ENCODE measurements around the gene SCN2B. TPM values are rescaled to one million over a fixed set of nuclear protein-coding genes. Genes with fewer than 3 reads are reported as not detected.

The SCN2B gene
- total and polyA plus RNA-seq, 2 of the 13 experiments (the other 11 are each of a cell fraction or from before 2014, with no cell fraction given): 0.01 to 0.02 TPM

DNA sequence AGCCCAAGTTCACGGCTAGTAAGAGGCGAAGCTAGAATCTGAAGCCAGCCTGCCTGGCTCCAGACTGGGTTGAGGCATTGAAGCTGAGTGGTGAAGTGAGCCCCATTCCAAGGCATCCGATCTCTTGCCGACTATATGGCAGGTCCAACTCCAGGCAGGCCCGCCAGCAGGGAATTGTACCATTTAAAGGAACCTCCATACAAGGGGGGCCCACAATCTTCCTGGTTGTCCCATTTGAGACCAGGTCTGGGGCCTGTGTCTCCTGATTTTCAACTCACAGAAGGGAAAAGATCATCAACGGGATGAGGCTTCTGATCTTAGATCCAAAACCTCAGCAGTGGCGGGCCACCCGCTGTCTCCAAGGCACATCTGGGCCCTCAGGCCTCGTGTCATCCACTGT is 4.1 kb downstream of the SCN2B start:
- WGBS (ENCODE audit: low lambda C conversion rate): 50% methylated on average over 4 of the region's 9 CpGs
- Histone ChIP-seq H3K27ac (ENCODE audit: extremely low read length, insufficient read depth, low read length) (no peak overlapping the region), H3K79me2 (ENCODE audit: insufficient read depth, low read length) (no peaks in the 10 kb centered on the region), H3K4me2 (ENCODE audit: low read depth, low read length) (no peak overlapping the region; the same call in 1 of the 2 replicates), H2AFZ (ENCODE audit: low read length) (no peak overlapping the region), H3K9ac (ENCODE audit: insufficient read depth, low read depth, low read length) (no peak overlapping the region), H3K4me3 (replicated peaks in 1 of 3; ENCODE audit: insufficient read depth in 1 of 3, low read depth in 2 of 3, low read length in 3 of 3) (no peak overlapping the region), H4K20me1 (ENCODE audit: insufficient read depth, low read length) (no peaks in the 10 kb centered on the region), H3K9me3 (ENCODE audit: low read length) (no peaks in the 10 kb centered on the region), H3K4me1 (ENCODE audit: insufficient read depth, low read length) (peaks cover 34% of the 10 kb centered on the region), H3K36me3 (replicated peaks in 1 of 2; ENCODE audit: control insufficient read depth in 1 of 2, insufficient read depth in 2 of 2, low read length in 2 of 2) (no peaks in the 10 kb centered on the region), H3K27me3 (ENCODE audit: control insufficient read depth in 1 of 2, insufficient read depth in 2 of 2, low read length in 2 of 2) (peaks cover 4 to 54% of the 10 kb centered on the region in 2 experiments)
- DNase-seq (ENCODE audit: low spot score) (no peak), ATAC-seq (no peak), FAIRE-seq (no peak)
- ChIA-PET POLR2A (interaction anchor here (1.3 kb wide), 1 partner anchor 23 kb away, joined by 4 read pairs; no protein-coding TSS in a partner anchor), CTCF (ENCODE audit: low intra/inter-chr PET ratio, low total read pairs) (interaction anchor here (0.9 to 2.5 kb wide), 4 partner anchors 10 to 118 kb away, joined by 3 to 14 read pairs (median 6); no protein-coding TSS in a partner anchor)
- in situ Hi-C loops (cut with HindIII; ENCODE audit: extremely low pct_ligation_motif_present, low pct_unique_long_range_greater_than_20kb) (no loop called here), intact Hi-C loops (cut with micrococcal nuclease; ENCODE audit: unreplicated experiment) (no loop called here)
- no TSS peak for BruUV-seq (replicated peaks)
- TF ChIP-seq ZMAT3 (CRISPR knock-in tag; conservative IDR thresholded peaks at IDR 0.05) (no peak), ZFP82 (CRISPR knock-in tag; IDR thresholded peaks at IDR 0.05; ENCODE audit: borderline replicate concordance) (no peak), ZNF839 (CRISPR knock-in tag; IDR thresholded peaks at IDR 0.05; ENCODE audit: borderline replicate concordance) (no peak), NFYB (CRISPR knock-in tag; IDR thresholded peaks at IDR 0.05) (no peak), MIER2 (CRISPR knock-in tag; IDR thresholded peaks at IDR 0.05) (no peak), ADNP (CRISPR knock-in tag; IDR thresholded peaks at IDR 0.05) (no peak), RNF2 (conservative IDR thresholded peaks at IDR 0.05; ENCODE audit: low read depth) (no peak)
- TF ChIP-seq, protein P1, sequence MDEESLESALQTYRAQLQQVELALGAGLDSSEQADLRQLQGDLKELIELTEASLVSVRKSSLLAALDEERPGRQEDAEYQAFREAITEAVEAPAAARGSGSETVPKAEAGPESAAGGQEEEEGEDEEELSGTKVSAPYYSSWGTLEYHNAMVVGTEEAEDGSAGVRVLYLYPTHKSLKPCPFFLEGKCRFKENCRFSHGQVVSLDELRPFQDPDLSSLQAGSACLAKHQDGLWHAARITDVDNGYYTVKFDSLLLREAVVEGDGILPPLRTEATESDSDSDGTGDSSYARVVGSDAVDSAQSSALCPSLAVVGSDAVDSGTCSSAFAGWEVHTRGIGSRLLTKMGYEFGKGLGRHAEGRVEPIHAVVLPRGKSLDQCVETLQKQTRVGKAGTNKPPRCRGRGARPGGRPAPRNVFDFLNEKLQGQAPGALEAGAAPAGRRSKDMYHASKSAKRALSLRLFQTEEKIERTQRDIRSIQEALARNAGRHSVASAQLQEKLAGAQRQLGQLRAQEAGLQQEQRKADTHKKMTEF (CRISPR knock-in tag; IDR thresholded peaks at IDR 0.05): no peak
- TF ChIP-seq, protein P2, sequence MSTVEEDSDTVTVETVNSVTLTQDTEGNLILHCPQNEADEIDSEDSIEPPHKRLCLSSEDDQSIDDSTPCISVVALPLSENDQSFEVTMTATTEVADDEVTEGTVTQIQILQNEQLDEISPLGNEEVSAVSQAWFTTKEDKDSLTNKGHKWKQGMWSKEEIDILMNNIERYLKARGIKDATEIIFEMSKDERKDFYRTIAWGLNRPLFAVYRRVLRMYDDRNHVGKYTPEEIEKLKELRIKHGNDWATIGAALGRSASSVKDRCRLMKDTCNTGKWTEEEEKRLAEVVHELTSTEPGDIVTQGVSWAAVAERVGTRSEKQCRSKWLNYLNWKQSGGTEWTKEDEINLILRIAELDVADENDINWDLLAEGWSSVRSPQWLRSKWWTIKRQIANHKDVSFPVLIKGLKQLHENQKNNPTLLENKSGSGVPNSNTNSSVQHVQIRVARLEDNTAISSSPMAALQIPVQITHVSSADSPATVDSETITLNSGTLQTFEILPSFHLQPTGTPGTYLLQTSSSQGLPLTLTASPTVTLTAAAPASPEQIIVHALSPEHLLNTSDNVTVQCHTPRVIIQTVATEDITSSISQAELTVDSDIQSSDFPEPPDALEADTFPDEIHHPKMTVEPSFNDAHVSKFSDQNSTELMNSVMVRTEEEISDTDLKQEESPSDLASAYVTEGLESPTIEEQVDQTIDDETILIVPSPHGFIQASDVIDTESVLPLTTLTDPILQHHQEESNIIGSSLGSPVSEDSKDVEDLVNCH (CRISPR knock-in tag; IDR thresholded peaks at IDR 0.05): no peak
- TF ChIP-seq, protein P3, sequence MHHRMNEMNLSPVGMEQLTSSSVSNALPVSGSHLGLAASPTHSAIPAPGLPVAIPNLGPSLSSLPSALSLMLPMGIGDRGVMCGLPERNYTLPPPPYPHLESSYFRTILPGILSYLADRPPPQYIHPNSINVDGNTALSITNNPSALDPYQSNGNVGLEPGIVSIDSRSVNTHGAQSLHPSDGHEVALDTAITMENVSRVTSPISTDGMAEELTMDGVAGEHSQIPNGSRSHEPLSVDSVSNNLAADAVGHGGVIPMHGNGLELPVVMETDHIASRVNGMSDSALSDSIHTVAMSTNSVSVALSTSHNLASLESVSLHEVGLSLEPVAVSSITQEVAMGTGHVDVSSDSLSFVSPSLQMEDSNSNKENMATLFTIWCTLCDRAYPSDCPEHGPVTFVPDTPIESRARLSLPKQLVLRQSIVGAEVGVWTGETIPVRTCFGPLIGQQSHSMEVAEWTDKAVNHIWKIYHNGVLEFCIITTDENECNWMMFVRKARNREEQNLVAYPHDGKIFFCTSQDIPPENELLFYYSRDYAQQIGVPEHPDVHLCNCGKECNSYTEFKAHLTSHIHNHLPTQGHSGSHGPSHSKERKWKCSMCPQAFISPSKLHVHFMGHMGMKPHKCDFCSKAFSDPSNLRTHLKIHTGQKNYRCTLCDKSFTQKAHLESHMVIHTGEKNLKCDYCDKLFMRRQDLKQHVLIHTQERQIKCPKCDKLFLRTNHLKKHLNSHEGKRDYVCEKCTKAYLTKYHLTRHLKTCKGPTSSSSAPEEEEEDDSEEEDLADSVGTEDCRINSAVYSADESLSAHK (CRISPR knock-in tag; IDR thresholded peaks at IDR 0.05; ENCODE audit: borderline replicate concordance): no peak
- TF ChIP-seq, protein P4, sequence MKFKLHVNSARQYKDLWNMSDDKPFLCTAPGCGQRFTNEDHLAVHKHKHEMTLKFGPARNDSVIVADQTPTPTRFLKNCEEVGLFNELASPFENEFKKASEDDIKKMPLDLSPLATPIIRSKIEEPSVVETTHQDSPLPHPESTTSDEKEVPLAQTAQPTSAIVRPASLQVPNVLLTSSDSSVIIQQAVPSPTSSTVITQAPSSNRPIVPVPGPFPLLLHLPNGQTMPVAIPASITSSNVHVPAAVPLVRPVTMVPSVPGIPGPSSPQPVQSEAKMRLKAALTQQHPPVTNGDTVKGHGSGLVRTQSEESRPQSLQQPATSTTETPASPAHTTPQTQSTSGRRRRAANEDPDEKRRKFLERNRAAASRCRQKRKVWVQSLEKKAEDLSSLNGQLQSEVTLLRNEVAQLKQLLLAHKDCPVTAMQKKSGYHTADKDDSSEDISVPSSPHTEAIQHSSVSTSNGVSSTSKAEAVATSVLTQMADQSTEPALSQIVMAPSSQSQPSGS (CRISPR knock-in tag; IDR thresholded peaks at IDR 0.05): no peak
